Measurements from ENCODE around the gene GLA.

Gene GLA

DNA sequence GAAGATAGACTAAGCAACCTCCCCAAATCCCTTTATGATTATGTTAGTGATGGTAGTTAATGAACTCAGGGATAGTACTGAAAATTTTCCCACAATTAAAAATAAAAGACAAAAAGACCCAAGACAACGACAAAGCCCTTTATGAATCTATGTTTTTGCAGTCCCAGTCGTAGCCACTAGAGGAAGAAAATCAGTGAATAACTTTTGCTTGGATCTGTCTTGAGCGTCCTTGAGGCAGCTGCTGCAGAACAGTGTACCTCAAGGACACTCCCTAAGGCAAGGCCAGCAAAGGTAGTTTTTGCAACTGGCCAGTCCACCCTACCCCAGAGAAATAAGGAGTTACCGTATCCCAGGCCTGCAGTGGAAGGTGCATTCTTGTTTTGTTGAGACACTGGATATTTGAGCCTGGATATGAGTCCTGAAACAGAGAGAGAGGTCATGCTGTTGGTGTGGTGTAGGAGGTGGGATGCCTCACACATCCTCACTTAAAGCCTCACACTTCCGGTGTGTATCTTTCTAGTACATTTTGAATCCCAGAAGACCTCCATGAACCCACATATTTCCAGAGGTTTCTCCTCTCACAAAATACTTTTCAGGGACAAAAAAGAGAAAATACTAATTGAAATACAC lies 50.4 kb downstream of the GLA start:
- no peak for DNase-seq

DNA sequence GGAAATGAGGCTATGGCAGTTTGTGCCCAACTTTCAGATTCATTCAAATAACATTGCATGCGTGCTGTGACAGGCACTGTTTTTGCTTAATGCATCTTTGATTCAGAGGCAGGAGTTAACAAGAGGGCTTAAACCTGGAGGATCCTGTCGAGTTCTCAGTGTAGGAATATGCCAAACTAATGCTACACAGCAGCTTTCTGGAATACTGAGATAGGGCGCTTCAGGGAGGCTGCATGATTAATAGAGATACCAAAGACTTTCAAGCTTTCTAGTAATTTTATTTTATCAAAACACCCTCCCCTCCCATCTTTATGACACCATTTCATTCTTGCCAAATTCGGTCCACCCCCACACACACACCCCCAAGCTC lies 58.5 kb downstream of the GLA start:
- DNase-seq, result no peak

DNA sequence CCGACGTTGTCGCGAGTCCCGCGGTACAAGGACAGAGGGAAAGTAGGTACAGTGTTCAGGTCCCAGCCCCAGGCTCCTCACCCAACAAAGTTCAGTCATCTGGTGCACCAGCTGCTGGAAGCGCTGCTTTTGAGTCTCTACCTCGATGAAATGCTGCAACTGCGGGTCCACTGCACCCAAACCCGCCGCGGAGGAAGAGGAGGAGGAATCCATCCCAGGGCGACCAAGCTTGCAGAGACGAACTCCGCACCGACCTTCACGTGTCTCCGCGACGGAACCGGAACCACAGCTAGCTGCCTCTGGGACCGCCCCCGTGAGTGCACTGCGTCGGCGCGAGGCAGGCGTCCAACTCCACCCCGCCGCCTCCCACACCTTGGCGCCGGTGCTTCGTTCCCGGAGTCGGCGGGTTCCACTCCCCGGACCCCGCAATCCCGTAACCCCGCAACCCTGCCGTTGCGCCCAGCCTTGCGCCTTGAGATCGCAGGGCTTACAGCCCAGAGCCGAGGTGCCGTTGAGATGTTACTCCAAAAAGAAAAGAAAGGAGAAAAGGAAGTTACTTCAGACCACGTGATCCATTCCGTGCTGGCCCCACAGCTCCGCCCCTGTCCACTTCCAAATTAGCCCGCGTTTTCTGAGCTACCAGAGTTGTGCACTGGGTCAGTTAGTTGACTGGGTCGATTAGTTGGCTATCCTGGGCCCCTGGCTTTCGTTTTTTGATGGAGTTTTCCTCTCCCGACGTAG lies 59.1 kb downstream of the GLA start, which contains the start of gene TIMM8A:
Gene TIMM8A (minus strand): TSS at position 291 of the 741 bp plus-strand sequence. CDS start 78 bp downstream, at position 213.
- peak in 55 of 56 donors; percentile 0 to 83 (median 55) for DNase-seq

DNA sequence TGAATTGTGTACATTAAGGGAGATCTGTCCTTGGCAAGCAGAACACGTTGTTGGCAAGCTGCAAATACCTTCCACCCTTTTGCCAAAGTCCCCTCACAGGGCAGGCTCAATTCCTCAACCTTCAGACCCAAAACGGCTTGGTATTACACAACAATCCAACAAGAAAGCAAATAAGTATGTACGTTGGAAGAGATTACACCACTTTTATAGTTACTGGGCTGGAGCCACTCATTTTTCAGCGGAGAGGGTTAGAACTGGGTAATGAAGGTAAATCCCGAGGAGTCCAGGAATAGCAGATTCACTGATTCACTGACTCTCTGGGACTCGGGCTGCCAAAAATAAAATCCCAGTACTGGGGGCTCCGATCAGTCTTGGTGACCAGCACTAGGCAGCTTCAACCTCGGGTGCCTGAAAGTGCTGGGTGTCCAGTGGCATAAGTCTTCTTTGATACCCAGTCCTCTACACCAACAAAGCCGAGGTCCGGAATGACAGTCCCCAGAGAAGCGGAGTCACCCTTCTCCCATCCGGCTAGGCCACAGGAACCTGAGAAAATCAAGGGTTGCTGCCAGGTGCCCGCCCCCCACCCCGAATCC lies 59.8 kb downstream of the GLA start:
- DNase-seq, result peak in 8 of 56 donors; percentile 8 to 49 (median 22)

Measured in nucleus accumbens (tissue), 56 donors.